ENCODE data around the gene ADAMTSL1.
A peak's percentile ranks its signal among the peaks of the same experiment; 100 is the strongest.

The ADAMTSL1 gene

DNA sequence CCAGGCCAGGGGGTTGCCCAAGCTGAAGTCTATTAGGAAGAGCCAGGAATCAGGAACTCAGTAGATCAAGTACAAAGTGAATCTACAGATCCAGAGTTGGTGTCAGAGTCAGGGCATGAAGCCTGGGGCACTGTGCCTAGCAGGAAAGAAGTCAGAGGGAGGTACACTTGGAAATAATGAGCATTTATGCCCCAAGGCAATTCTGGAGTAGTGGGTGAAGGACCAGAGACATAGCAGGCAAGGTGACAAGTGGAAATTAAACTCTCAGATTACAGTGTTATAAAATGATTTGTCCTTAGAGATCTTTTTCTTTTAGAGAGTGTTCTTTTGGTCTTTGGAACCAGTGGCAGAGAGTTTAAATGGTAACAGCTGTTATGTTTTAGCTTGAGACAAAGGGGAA, 138.0 kb downstream of the ADAMTSL1 start:
- peak; percentile 78 for DNase-seq

DNA sequence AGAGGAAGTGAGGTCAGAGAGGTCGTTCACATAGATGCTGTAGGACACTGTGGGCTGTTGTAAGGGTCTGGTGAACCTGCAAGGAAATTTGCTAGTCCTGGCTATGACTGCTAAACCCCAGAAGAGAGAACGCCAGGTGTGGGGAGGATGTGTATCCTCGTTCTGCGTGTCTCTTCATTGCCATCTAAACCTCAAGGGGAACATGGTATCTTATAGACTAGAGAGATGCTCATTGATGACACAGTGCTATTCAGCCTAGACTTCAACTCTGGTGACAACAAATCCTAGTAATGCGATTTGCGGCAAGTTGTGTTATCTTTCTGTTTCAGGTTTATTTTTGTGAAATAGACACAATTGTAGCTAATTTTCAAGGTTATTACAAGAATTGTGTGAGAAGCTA, 140.2 kb downstream of the ADAMTSL1 start:
- no peak for DNase-seq

DNA sequence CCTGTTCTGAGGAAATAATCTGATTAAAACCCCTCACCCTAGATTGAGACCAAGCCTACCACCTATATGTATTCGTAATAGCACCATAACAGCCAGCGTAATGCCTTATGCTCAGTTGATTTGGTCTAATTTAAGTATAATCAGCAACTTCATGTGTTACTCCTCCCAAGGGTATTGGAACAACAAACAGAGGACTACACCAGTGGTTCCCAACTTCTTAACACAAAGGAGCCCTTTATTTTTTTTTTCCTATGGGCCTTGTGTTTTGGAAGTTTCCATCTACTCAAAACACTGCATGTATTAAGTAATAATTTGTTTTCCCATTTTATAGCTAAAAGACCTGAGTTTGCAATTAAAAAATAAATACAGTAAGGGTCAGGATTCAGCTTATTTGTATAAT, 140.7 kb downstream of the ADAMTSL1 start:
- no peak for DNase-seq

DNA sequence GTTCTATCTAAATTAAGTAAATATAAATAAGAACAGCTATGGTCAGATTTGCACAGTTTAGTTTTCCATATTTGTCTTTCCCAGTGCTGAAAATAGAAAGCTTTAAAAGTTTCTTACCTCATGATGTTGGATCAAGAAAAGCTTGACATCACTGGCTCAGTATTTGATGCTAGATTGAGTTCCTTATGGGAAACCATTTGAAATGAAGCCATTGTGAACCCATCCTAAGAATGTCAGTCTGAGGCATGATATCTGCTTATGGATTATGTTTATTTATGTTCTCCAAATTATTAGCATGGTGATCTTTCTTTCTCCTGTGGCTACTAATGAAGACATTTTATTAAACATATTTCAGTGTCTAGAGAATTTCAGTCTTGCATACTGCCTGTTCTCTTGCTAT, 143.0 kb downstream of the ADAMTSL1 start:
- DNase-seq = no peak

DNA sequence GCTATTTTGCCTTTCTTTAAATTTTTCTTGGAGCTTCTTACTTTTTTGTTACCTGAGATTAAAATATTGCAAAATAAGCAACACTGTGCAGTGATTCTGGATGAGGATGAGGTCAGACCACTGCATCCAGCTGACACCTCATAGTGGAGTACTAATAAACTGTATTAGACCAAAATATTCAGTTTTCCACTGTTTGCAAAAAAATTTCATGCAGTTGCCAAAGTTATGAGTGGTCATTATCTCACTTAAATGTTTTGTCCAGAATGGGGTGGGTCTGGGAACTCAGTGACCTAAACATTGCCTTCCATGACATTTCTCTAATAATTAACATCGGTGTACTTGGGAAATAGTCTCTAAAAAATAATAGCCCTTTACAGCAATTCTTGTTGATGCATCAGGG, 143.8 kb downstream of the ADAMTSL1 start:
- no peak for DNase-seq

DNA sequence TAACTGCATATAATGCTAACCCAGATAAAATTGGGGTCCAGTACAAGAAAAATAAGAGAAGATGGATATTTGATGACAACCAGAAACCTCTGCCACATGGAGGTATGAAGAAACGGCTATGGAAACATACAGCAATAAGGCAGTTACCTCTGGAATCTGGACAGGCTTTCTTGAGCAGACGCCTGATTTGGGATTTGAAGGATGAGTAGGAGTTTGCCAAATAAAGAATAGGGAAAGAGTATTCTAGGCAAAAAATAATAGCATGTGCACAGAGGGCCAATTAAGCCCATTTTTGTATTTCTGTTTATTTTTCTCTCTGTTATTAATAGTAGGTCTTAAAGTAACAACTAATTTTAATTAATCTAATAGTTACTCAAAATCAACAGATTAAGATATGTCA, 144.9 kb downstream of the ADAMTSL1 start:
- no peak for DNase-seq

DNA sequence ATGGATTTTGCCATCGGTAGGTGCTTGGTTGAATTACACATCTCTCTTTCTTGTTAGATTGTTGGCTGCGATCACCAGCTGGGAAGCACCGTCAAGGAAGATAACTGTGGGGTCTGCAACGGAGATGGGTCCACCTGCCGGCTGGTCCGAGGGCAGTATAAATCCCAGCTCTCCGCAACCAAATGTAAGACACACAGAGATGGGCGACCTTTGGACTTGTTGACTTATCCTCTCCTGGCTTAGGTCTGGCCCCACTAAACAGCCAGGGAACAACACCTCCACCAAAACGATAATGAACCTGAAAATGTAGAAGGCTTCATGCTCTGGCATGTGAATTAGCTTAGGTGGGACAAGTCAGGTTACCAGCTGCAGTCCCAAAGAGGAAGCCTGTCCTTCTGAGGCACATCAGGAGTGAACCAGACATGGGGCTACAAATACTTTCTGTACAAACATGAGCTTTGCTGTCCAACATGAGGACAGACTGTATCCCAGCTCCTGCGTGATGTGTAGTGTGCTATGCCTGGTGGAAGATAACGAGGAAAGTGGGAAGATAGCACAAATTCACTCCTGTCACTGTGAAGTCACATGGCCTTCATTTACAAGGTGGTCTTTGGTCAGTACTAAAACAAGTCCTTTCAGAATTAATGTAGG, 148.4 kb downstream of the ADAMTSL1 start:
- no peak for DNase-seq

DNA sequence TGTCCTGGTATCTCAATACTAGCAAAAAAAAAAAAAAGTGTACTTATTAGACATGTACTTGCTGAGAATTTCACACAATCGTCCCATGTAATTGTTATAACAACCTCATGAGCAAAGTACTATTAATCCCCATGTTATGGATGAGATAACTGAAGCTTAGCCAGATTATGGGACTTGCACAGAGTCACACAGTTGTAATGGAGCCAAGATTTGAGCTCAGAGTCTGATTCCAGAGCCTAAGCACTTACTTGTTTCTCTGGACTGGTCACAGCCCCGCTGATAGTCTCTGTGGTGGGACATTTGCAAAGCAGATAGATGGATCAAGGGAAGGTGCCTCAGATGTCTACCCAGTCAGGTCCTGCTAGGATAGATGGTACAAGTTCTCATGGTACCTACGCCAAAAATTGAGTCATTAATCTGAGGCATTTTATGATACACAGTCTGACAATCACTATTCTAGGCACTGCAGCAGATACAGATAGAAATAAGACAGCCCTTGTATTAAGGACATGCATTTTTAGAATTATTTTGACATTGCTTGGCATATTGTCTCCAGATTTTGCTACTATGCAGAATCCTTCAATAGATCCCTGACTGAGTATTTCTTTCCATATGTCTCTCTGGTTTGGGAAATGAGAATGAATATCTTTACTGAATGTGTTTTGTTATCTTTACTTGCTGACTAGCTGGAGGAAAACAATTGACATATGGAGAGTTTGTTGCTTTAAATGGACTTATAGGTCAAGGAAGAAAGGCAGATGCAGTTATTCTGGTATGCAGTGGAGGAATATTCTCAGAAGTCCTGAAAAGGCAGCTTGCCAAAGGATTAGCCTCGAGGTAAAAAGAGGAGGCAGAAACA, 149.5 kb downstream of the ADAMTSL1 start:
- DNase-seq = no peak

DNA sequence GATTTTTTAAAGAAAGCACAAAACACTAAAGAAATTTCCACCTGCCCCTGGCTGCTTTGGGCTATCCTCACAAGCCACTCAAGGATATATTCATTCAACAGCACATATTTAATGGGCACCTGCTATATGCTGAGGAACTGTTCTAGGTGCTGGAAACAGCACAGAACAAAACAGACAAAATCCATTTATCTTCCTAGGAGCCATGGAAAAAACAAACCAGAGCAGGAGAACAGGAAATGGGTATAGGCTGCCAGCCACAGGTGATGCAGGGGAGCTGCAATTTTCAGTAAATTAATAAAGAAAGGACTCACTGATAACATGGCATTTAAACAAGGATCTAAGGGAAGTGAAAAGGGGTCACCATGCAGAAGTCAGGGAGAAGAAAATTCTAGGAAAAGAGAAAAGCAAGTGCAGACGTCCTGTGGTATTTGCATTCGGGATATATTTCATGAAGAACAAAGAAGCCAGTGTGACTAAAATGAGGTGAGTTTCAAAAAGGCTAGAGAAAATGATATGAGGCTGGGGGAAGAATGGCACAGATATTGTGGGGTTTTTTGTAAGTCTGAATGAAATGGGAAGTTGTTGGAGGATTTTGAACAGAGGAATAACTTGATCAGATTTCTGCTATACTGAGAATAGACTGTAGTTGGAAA, 152.2 kb downstream of the ADAMTSL1 start:
- DNase-seq = no peak

DNA sequence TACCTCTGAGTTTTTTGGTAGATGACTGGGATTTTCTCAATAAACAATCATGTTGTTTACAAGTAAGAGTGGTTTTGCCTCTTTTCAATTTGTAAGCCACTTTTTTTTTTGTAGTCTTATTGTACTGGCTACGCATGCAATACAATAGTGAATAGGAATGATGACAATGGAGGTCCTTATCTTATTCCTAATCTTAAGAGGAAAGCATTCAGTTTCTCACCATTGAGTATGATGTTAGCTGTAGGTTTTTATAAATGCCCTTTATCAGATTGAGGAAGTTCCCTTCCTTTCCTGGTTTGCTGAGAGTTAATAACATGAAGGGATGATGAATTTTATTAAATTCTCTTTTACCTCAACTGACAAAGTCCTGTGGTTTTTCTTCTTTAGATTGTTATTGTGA, 155.2 kb downstream of the ADAMTSL1 start:
- no peak for DNase-seq

DNA sequence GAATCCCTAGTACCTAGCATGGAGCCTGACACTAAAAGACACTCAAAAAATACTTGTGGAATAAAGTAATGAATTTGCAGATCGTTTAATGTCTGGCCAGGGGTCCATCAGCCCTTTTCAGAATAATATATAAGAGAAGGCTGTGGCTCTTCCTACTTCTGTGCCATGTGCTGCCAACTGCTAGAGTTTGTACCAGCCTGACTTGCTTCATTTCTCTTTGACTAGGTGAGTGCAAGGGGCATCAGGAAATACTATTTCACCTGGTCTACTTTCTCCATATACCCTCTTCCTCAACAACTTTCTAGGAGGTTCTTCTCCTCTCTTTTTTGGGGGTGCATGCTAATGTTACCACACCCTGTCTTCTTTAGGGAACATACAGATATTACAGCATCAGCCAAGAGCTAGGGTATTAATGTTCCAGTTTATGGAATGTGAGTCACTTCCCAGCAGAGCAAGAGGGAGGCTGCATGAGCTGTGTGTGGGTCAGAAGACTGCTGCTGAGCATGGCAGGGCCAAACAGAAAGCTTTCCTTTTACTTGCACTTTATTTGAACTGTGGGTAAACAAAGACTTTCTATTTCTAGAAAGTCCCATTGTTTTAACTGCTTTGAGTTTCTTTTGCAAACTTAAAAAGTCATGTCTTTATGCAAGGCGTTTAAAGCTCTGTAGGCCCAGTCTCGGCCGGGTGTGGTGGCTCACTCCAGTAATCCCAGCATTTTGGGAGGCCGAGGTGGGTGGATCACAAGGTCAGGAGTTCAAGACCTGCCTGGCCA, 158.9 kb downstream of the ADAMTSL1 start:
- no peak for DNase-seq

DNA sequence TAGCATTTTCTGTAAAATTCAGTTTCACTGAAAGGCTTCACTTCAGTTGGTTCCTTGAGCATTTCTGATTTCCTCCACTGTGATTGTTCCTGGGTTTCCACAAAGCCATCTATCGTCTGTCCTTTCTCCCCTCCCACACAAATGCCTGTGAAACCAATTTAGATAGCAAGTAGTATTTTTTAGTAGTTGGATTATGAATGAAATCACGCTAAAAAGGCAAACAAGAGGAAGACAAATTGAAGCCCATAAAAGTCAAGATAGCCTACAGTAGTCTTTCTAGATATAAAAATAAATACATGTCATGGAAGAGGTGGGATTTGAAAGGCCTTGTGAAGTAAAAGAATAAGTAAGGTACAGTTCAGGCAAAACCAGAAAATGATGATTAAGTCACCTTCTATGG, 162.8 kb downstream of the ADAMTSL1 start:
- DNase-seq = no peak

DNA sequence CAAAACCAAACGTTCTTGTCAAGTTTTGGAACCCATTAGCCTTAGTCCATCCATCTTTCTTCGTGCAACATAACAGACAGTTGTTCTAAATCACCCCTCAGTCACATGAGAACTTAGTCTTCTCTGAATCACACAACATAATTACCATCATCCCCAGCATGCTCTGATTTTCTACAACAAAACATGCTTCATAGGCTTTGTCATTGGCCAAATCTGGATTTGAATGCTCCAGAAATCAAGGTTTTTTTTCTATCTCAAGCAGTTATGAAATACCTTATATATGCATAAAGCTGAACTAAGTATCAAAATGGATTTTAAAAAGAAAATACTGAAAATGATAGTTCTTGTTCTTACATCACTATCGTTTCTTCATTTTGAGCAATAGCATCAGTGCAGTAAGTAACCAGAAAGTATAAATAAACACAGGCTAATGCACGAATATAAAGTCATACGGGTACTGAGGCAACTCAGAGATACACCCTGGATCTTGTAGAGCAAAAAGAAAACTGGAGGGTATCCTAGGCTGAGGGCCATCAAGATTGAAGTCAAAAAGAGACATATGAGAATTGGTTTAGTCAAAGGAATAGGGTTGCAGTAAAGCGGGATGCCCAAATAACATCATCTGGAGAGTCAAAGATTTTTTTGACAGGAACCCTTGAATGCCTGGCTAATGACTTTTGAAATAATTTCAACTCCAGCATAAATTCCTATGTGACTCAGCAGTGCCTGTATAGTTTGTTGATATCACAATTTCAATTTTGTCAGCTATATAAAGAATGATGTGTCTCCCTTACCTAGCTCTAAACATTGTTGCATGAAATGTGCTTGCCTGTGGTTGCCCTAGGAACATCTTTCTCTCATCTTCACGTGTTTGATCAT, 164.7 kb downstream of the ADAMTSL1 start:
- no peak for DNase-seq

DNA sequence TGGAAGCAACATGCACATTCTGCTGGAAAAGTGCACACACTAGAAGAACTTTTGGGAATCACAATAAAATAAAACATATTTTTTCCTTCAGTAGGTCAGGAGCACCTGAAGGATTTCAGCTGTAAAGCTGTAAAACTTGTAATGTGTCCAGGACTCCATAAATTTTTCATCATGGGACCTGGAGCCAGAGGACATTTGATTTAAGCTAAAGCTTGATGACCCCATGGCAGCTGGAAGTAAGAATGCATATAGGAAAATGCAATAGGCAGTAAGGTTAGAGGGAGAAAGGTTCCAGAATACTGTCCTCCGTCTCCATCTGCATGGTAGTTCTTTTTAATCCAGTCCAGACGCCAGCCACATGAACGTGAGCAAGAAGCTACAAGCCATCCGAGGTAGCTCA, 166.0 kb downstream of the ADAMTSL1 start:
- no peak for DNase-seq

DNA sequence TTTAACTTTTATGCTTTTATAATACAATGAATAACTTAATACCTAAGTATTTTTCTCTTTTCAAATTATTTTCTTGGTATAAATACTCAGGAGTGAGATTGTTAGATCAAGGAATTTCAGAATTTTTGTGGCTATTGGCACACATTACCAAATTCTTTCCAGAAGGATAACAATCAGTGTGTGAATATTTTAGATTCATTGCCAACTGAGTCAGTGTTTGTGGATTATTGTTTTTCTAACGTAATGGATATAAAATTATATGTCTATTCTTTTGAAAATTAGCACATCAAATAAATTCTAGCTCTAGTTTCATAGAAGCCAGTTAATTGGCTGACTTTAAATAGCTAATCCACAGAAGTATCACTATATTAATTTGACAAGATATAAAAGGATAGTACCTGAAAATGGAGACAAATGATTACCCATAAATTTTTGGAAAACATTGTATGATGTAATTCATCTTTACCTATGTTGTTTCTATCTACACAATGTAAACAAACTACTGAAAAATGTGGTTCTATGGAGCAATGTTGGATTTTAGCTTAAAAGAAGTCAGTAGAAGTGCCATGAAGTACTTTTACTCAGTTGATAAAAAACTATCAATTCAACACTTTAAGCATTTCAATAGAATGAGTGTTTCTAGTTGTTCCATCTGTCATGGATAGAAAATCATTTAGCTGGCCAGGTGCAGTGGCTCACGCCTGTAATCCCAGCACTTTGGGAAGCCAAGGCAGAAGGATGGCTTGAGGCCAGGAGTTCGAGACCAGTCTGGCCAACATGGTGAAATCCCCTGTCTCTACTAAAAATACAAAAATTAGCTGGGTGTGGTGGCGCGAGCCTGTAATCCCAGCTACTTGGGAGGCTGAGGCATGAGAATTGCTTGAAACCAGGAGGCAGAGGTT, 185.1 kb downstream of the ADAMTSL1 start:
- DNase-seq = no peak

DNA sequence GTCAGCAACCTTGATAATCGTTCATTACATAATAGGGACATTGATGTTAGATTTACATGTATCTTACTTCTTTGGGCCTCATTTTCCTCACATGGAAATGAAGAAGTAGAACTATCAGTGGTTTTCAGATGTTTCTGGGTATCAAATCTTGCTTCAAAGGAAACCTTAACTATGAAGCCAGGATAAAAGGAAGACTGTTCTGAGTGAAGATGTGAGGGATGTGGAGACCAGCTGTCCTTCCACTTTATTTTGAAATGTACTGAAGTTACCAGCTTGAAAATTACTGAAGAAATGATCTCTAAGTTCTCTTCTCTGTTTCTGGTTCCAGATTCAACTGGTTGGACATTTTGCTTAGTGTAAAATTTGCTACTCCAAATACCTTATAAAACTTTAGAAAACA, 186.0 kb downstream of the ADAMTSL1 start:
- no peak for DNase-seq

DNA sequence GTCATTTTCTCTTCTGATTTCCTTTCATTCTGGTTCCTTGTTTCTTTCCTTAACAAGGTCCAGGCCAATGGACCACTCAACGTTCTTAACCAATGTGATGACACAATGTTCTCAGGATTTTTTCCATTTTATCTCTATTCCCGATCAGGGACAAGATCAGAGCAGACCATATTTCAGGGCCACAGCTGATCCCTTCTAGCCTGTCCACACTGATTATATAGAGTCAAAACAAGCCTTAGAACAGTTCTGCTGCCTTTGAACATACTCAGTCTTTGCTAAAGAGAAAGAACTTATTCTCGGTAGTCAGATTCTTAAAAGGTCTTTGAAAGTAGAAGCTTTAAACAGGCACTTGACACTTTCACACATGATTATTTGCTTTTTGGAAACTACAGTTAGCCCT, 188.4 kb downstream of the ADAMTSL1 start:
- no peak for DNase-seq

DNA sequence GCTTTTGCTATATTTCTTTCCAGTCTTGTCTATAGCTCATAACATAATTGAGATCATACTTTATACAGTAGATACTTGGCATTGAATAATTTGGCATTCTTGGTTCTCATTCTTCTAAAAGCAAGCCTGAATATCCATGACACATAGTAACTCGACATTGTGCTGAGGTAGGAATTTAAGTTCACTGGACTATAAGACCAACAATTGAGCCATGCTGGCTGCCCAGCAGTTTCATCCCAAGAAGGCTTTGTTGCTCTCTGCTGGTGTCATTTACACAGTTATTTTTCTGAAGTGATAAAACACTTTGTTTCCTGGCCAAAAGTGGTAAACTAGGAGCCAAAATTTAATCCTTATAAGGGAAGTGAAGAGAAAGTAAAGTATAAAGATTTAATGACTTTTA, 192.0 kb downstream of the ADAMTSL1 start:
- no peak for DNase-seq

DNA sequence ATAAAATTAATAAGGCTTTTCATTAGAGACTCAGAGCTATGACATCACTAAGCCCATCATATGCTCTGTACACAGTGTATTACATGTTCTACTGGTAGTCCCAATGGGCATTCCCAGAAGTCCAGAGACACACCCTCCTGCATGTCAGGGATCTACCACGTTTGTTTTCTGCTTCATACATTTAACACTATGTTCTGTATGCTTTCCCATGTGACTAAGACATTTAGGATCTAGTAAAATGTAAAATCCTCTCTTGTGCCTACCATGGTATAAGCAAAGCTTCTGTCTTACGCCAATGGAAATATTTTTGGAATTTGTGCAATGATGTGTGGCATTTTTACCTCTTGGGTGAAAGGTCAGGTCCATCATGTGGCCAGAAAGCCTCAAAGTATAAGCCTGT, 192.4 kb downstream of the ADAMTSL1 start:
- DNase-seq = no peak

DNA sequence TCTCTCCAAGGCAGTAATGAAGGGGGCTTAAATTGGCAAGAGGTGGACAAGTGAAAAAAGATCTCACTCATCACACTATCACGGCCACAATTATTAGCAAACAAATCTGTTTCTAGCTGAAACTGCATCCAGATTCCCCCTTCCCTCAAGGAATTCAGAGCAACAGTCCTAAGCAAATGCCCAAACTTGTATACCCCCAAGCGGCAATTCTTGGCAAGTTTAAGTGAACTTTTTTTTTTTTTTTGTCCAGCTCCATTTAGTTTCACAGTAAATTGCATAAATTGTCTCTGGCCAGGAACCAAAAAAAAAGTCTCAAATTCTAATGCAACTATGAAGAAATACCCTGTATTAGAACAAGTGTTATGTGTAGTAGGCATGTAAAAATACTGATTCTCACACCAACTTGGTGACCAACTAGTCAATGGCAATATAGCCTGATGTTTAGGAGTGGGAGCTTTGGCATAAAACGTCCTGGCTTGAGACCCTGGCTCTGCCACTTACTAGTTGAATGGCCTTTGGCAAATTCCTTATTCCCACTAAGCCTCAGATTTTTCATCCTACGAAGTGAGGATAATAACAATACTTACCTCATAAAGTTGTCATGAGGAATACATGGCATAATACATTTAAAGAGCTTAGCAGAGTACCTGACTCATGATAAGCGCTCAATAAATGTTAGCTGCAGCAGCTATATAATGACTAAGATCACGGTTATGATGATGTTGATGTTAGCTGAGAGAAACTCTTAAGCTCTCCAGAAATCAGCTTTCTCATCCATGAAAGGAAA, 193.2 kb downstream of the ADAMTSL1 start:
- DNase-seq = no peak

All from NCI-H146 (cell line).